ENCODE results near the gene CHFR. TPM values are rescaled to one million over a fixed set of nuclear protein-coding genes. Genes with fewer than 3 reads are reported as not detected.
"Not testable (repeated sequence)": the region's sequence is repeated elsewhere in the genome, so short reads cannot be mapped to it uniquely, and the experiment has no call there.

The CHFR gene
- total RNA-seq, result 10 to 100 TPM in 3 of 4 donors, 1 to 10 TPM in 1; 6.1 to 54.0 (median 21.5) TPM

GRCh38 chr12:132887513-132888351, at the start of gene CHFR:
CHFR (minus strand) TSS chr12:132887605; CDS start chr12:132887328, 277 bp downstream.
- Histone ChIP-seq H3K27ac (peak within 1 kb of the TSS; percentile 90 to 91), H3K9me3 (no peaks in the 10 kb centered on the region), H3K27me3 (no peaks in the 10 kb centered on the region), H3K4me3 (peak within 1 kb of the TSS; percentile 68 to 90), H3K36me3 (no peaks in the 10 kb centered on the region), H3K4me1 (no peaks in the 10 kb centered on the region)
- TF ChIP-seq CTCF (IDR thresholded peaks at IDR 0.05) (no peak), POLR2A (IDR thresholded peaks at IDR 0.05) (no peak)
- DNase-seq, result peak; percentile 95 to 97
- intact Hi-C loops (cut with DNase I; ENCODE audit: low total_unique reads), result no loop called here

- H3K27ac ChIP-seq; H3K4me3 ChIP-seq; H3K27me3 ChIP-seq; intact Hi-C loops (cut with DNase I; ENCODE audit: low total_unique reads); H3K4me1 ChIP-seq; DNase-seq; H3K36me3 ChIP-seq: not testable (repeated sequence)
- H3K9me3 ChIP-seq, result peaks cover 0 to 29% of the 10 kb centered on the region in 2 donors
Measured at GRCh38 chr12:132936921-132937320, 49.5 kb upstream of the CHFR start.

GRCh38 chr12:132936163-132936562, 48.8 kb upstream of the CHFR start:
- Histone ChIP-seq H3K36me3 (no peaks in the 10 kb centered on the region), H3K27me3 (no peaks in the 10 kb centered on the region), H3K9me3 (peaks cover 0 to 24% of the 10 kb centered on the region in 2 donors), H3K27ac (no peak overlapping the region), H3K4me3 (no peak overlapping the region), H3K4me1 (no peaks in the 10 kb centered on the region)
- intact Hi-C loops (cut with DNase I; ENCODE audit: low total_unique reads), result no loop called here
- DNase-seq, result no peak
- TF ChIP-seq CTCF (IDR thresholded peaks at IDR 0.05) (no peak), POLR2A (IDR thresholded peaks at IDR 0.05) (no peak)

- Histone ChIP-seq H3K36me3 (no peaks in the 10 kb centered on the region), H3K4me1 (no peaks in the 10 kb centered on the region), H3K4me3 (no peak overlapping the region), H3K27ac (no peak overlapping the region), H3K9me3 (peaks cover 0 to 74% of the 10 kb centered on the region in 2 donors), H3K27me3 (no peaks in the 10 kb centered on the region)
- TF ChIP-seq POLR2A (IDR thresholded peaks at IDR 0.05), result no peak
- no peak for TF ChIP-seq CTCF (IDR thresholded peaks at IDR 0.05)
- no peak for DNase-seq
- intact Hi-C loops (cut with DNase I; ENCODE audit: low total_unique reads), result no loop called here
Measured at GRCh38 chr12:132926415-132926833, 39.0 kb upstream of the CHFR start.

- TF ChIP-seq POLR2A (IDR thresholded peaks at IDR 0.05) (no peak), CTCF (IDR thresholded peaks at IDR 0.05) (no peak)
- no peak for DNase-seq
- H3K27ac ChIP-seq, result no peak overlapping the region
- no peaks in the 10 kb centered on the region for H3K36me3 ChIP-seq
- intact Hi-C loops (cut with DNase I; ENCODE audit: low total_unique reads), result no loop called here
- peaks cover 0 to 72% of the 10 kb centered on the region in 2 donors for H3K9me3 ChIP-seq
- H3K27me3 ChIP-seq, result no peaks in the 10 kb centered on the region
- H3K4me1 ChIP-seq, result no peaks in the 10 kb centered on the region
- H3K4me3 ChIP-seq, result no peak overlapping the region
Measured at GRCh38 chr12:132925597-132926414, 38.4 kb upstream of the CHFR start.

Measured in uterus (tissue), 4 donors.